ENCODE data around the gene TATDN3.

TATDN3 gene

GRCh38 chr1:212805767-212806166, 14.1 kb downstream of the TATDN3 start:
- no peak overlapping the region for H2AFZ ChIP-seq (ENCODE audit: low read length)
- H3K27ac ChIP-seq (ENCODE audit: low read length), result no peak overlapping the region
- H3K79me2 ChIP-seq (ENCODE audit: low read length), result no peaks in the 10 kb centered on the region
- H3K4me3 ChIP-seq (ENCODE audit: low read length), result no peak overlapping the region
- DNase-seq, result no peak
- H3K4me1 ChIP-seq (ENCODE audit: low read length), result no peaks in the 10 kb centered on the region
- H3K9me2 ChIP-seq (replicated peaks; ENCODE audit: insufficient read depth, low read length), result no peaks in the 10 kb centered on the region
- TF ChIP-seq EZH2phosphoT487 (IDR thresholded peaks at IDR 0.05; ENCODE audit: low read length), result no peak
- no peak for TF ChIP-seq EZH2 (optimal IDR thresholded peaks at IDR 0.05; ENCODE audit: low read depth, low read length)
- TF ChIP-seq, protein P1, sequence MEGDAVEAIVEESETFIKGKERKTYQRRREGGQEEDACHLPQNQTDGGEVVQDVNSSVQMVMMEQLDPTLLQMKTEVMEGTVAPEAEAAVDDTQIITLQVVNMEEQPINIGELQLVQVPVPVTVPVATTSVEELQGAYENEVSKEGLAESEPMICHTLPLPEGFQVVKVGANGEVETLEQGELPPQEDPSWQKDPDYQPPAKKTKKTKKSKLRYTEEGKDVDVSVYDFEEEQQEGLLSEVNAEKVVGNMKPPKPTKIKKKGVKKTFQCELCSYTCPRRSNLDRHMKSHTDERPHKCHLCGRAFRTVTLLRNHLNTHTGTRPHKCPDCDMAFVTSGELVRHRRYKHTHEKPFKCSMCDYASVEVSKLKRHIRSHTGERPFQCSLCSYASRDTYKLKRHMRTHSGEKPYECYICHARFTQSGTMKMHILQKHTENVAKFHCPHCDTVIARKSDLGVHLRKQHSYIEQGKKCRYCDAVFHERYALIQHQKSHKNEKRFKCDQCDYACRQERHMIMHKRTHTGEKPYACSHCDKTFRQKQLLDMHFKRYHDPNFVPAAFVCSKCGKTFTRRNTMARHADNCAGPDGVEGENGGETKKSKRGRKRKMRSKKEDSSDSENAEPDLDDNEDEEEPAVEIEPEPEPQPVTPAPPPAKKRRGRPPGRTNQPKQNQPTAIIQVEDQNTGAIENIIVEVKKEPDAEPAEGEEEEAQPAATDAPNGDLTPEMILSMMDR (IDR thresholded peaks at IDR 0.05; ENCODE audit: low read length), result no peak
- H3K36me3 ChIP-seq (replicated peaks; ENCODE audit: insufficient read depth, low read length), result peaks cover 4% of the 10 kb centered on the region
- H3K9me3 ChIP-seq (replicated peaks; ENCODE audit: insufficient read depth, low read length), result no peaks in the 10 kb centered on the region
- no peaks in the 10 kb centered on the region for H4K20me1 ChIP-seq (ENCODE audit: insufficient read depth, low read length)
- no peaks in the 10 kb centered on the region for H3K27me3 ChIP-seq (replicated peaks; ENCODE audit: insufficient read depth, low read length)
- no peak overlapping the region for H3K9ac ChIP-seq (ENCODE audit: low read length)
- H3K4me2 ChIP-seq (ENCODE audit: low read depth, low read length), result no peak overlapping the region
- no peaks in the 10 kb centered on the region for H3F3A ChIP-seq (ENCODE audit: insufficient read depth, low read length)

GRCh38 chr1:212814537-212815334, 23.0 kb downstream of the TATDN3 start:
- Histone ChIP-seq H3K9ac (ENCODE audit: low read length) (no peak overlapping the region), H3K4me2 (ENCODE audit: low read depth, low read length) (no peak overlapping the region), H3K27ac (ENCODE audit: low read length) (no peak overlapping the region), H3K9me3 (replicated peaks; ENCODE audit: insufficient read depth, low read length) (no peaks in the 10 kb centered on the region), H3K36me3 (replicated peaks; ENCODE audit: insufficient read depth, low read length) (no peaks in the 10 kb centered on the region), H2AFZ (ENCODE audit: low read length) (no peak overlapping the region), H3K27me3 (replicated peaks; ENCODE audit: insufficient read depth, low read length) (no peaks in the 10 kb centered on the region), H4K20me1 (ENCODE audit: insufficient read depth, low read length) (no peaks in the 10 kb centered on the region), H3K4me1 (ENCODE audit: low read length) (no peaks in the 10 kb centered on the region), H3K9me2 (replicated peaks; ENCODE audit: insufficient read depth, low read length) (no peaks in the 10 kb centered on the region), H3K79me2 (ENCODE audit: low read length) (no peaks in the 10 kb centered on the region), H3F3A (ENCODE audit: insufficient read depth, low read length) (no peaks in the 10 kb centered on the region), H3K4me3 (ENCODE audit: low read length) (no peak overlapping the region)
- TF ChIP-seq EZH2phosphoT487 (IDR thresholded peaks at IDR 0.05; ENCODE audit: low read length), result no peak
- TF ChIP-seq, protein P1 (IDR thresholded peaks at IDR 0.05; ENCODE audit: low read length), result peak; percentile 43
- DNase-seq, result no peak

DNA sequence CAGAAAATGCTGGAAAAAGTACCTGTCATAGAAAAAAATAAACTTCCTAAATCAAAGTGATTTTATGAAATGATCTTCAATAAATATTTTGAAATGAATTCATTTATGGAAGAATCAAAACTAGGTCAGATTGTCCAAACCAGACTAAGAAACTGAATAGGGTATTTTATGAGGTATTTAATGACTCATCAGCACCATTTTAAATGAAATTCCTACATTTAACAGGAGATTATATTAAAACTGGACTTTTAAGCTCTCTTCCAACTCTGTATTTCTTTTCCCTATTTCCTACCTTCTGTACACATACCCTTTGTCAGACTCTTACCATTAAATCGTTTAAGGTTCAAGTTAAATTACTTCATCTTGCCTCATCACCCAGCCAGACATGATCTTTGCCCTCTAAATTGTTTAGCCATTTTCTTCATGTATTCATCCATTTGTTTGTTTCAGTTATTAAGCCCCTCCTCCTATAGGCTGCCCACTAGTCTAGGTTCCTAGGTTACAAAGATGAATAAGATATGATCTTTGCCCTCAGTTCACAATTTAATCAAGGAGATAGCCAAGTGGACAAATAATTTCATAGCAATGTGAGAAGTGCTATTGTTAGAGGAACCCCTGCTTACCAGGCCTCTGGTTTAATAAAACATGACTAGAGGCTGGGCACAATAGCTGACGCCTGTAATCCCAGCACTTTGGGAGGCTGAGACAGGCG, 25.0 kb downstream of the TATDN3 start:
- Histone ChIP-seq H3K9me2 (replicated peaks; ENCODE audit: insufficient read depth, low read length) (no peaks in the 10 kb centered on the region), H3K4me1 (ENCODE audit: low read length) (no peaks in the 10 kb centered on the region), H3K79me2 (ENCODE audit: low read length) (no peaks in the 10 kb centered on the region), H3K27me3 (replicated peaks; ENCODE audit: insufficient read depth, low read length) (no peaks in the 10 kb centered on the region), H3K4me3 (ENCODE audit: low read length) (no peak overlapping the region), H3K9me3 (replicated peaks; ENCODE audit: insufficient read depth, low read length) (no peaks in the 10 kb centered on the region), H3K4me2 (ENCODE audit: low read depth, low read length) (no peak overlapping the region), H3K36me3 (replicated peaks; ENCODE audit: insufficient read depth, low read length) (no peaks in the 10 kb centered on the region), H3K9ac (ENCODE audit: low read length) (no peak overlapping the region), H4K20me1 (ENCODE audit: insufficient read depth, low read length) (no peaks in the 10 kb centered on the region), H3F3A (ENCODE audit: insufficient read depth, low read length) (no peaks in the 10 kb centered on the region), H3K27ac (ENCODE audit: low read length) (no peak overlapping the region), H2AFZ (ENCODE audit: low read length) (no peak overlapping the region)
- TF ChIP-seq, protein P1 (IDR thresholded peaks at IDR 0.05; ENCODE audit: low read length), result no peak
- TF ChIP-seq EZH2phosphoT487 (IDR thresholded peaks at IDR 0.05; ENCODE audit: low read length) (no peak), EZH2 (optimal IDR thresholded peaks at IDR 0.05; ENCODE audit: low read depth, low read length) (no peak)
- DNase-seq, result no peak

Data from MM.1S (cell line).